HepG2 (cell line): ENCODE results near the gene INO80. TPM values are rescaled to one million over a fixed set of nuclear protein-coding genes. Genes with fewer than 3 reads are reported as not detected.
A peak's percentile ranks its signal among the peaks of the same experiment; 100 is the strongest.

Experiments
- ATAC-seq: fragments of 200-7000 bp; cut with Tn5 transposase; 3 replicates; pipeline ENCODE4 v1.9.1; 2020; ENCODE audit warnings: mild to moderate bottlenecking, moderate library complexity
- BruUV-seq: library from RNA; stranded (reverse); fragments of 400-500 nt; replicated peaks from 2 replicates; lab custom pipeline; 2021; lab: Mats Ljungman, UMichigan
- CTCF ChIA-PET: fragments of 300-600 bp; formaldehyde crosslinking; extraction: SDS; loops from one replicate; lab custom pipeline; 2021; ENCODE audit warnings: low total read pairs, inconsistent platforms, low intra/inter-chr PET ratio; lab: Yijun Ruan, JAX
- POLR2A ChIA-PET: fragments of 350-600 bp; sonication (Branson Sonifier 250); formaldehyde crosslinking; loops from one replicate; lab custom pipeline; 2020; ENCODE audit warnings: antibody characterized with exemption, inconsistent platforms; lab: Yijun Ruan, JAX
- DNase-seq: peaks from one replicate; pipeline ENCODE4 v3.0.0-alpha.2; 2015; ENCODE audit warnings: low spot score
- FAIRE-seq: peaks from 3 replicates; lab custom pipeline; 2011; peaks lifted over from hg19 to GRCh38; lab: Jason Lieb, UNC
- H2AFZ ChIP-seq: one replicate; pipeline ENCODE4 v1.6.1; 2011; ENCODE audit warnings: low read length, inconsistent platforms
- H3K27ac ChIP-seq: fragments of 300-600 bp; 3 replicates; pipeline ENCODE4 v1.8.0; 2011; ENCODE audit warnings: mixed run types, mild to moderate bottlenecking, mixed read lengths, low read length, inconsistent platforms; ENCODE audit not compliant: insufficient read depth; ENCODE audit errors: extremely low read length
- H3K27me3 ChIP-seq, 2 experiments: fragments of 200-600 bp in 1 of 2; 2 replicates in 1 of 2; 3 replicates in 1 of 2; pipeline versions ENCODE4 v1.6.0 to v1.8.0; 2011; ENCODE audit warnings: low read length in 2 of 2, mild to moderate bottlenecking in 2 of 2, moderate library complexity in 2 of 2, inconsistent platforms in 1 of 2; ENCODE audit not compliant: insufficient read depth in 2 of 2, control insufficient read depth in 1 of 2
- H3K36me3 ChIP-seq, 2 experiments: fragments of 200-600 bp in 1 of 2; replicated peaks in 1 of 2; 2 replicates in 1 of 2; 3 replicates in 1 of 2; pipeline versions ENCODE4 v1.5.1 to v1.8.0; 2011; ENCODE audit warnings: low read length in 2 of 2, inconsistent platforms in 1 of 2; ENCODE audit not compliant: insufficient read depth in 2 of 2, control insufficient read depth in 1 of 2
- H3K4me1 ChIP-seq: 2 replicates; pipeline ENCODE4 v1.5.1; 2012; ENCODE audit warnings: low read length, inconsistent platforms; ENCODE audit not compliant: insufficient read depth
- H3K4me2 ChIP-seq: 2 replicates; pipeline ENCODE4 v1.6.0; 2011; ENCODE audit warnings: low read depth, low read length, inconsistent platforms
- H3K4me3 ChIP-seq, 3 experiments: fragments of 200-600 bp in 1 of 3; sonication (generic), shearing (Covaris generic) in 1 of 3; replicated peaks in 1 of 3; 2 replicates each; pipeline ENCODE4 v1.5.1; 2011 to 2016; ENCODE audit warnings: low read length in 3 of 3, inconsistent platforms in 2 of 3, low read depth in 2 of 3, mild to moderate bottlenecking in 2 of 3, control low read depth in 1 of 3, mixed read lengths in 1 of 3; ENCODE audit not compliant: insufficient read depth in 1 of 3
- H3K79me2 ChIP-seq: one replicate; pipeline ENCODE4 v1.6.1; 2011; ENCODE audit warnings: low read length, inconsistent platforms; ENCODE audit not compliant: insufficient read depth
- H3K9ac ChIP-seq: 2 replicates; pipeline ENCODE4 v1.6.0; 2011; ENCODE audit warnings: mild to moderate bottlenecking, low read depth, low read length, inconsistent platforms; ENCODE audit not compliant: insufficient read depth
- H3K9me3 ChIP-seq: 2 replicates; pipeline ENCODE4 v1.5.1; 2012; ENCODE audit warnings: mild to moderate bottlenecking, low read length
- H4K20me1 ChIP-seq: 2 replicates; pipeline ENCODE4 v1.6.0; 2011; ENCODE audit warnings: inconsistent platforms, mild to moderate bottlenecking, low read length, moderate library complexity; ENCODE audit not compliant: insufficient read depth
- BCL6 ChIP-seq: IDR thresholded peaks from 2 replicates; pipeline ENCODE4 v1.6.1; 2016; ENCODE audit warnings: missing genetic modification reagents, missing compliant biosample characterization
- MAFF ChIP-seq: IDR thresholded peaks from 2 replicates; pipeline ENCODE4 v1.6.1; 2011; ENCODE audit warnings: low read depth, low read length, improper control_type of control experiment
- MAFK ChIP-seq, 2 experiments: IDR thresholded peaks in 1 of 2; conservative IDR thresholded peaks in 1 of 2; 2 replicates each; pipeline ENCODE4 v1.6.1; 2011; ENCODE audit warnings: improper control_type of control experiment in 2 of 2, low read length in 2 of 2
- RBFOX2 ChIP-seq: fragments of 200-400 bp; formaldehyde crosslinking; IDR thresholded peaks from 2 replicates; pipeline ENCODE4 v1.6.1; 2017; ENCODE audit warnings: low read depth, mild to moderate bottlenecking, low read length
- TCF7L2 ChIP-seq: IDR thresholded peaks from 2 replicates; pipeline ENCODE4 v1.6.1; 2011; ENCODE audit warnings: mild to moderate bottlenecking, low read depth, low read length, moderate library complexity
- TEAD2 ChIP-seq: sonication (generic); formaldehyde crosslinking; IDR thresholded peaks from 2 replicates; pipeline ENCODE4 v1.9.0; 2021; ENCODE audit warnings: missing genetic modification reagents
- ZMYM2 ChIP-seq: sonication (generic); formaldehyde crosslinking; IDR thresholded peaks from 2 replicates; pipeline ENCODE4 v1.8.0; 2022; ENCODE audit warnings: mild to moderate bottlenecking, missing genetic modification reagents
- ZNF296 ChIP-seq: sonication (generic); formaldehyde crosslinking; conservative IDR thresholded peaks from 2 replicates; pipeline ENCODE4 v1.5.0; 2020; ENCODE audit warnings: mild to moderate bottlenecking, missing genetic modification reagents
- ZNF317 ChIP-seq: sonication (generic); formaldehyde crosslinking; IDR thresholded peaks from 2 replicates; pipeline ENCODE4 v1.5.0; 2020; ENCODE audit warnings: mild to moderate bottlenecking, missing genetic modification reagents
- ZNF326 ChIP-seq: sonication (generic); formaldehyde crosslinking; IDR thresholded peaks from 2 replicates; pipeline ENCODE4 v1.4.0; 2020; ENCODE audit warnings: missing genetic modification reagents, borderline replicate concordance
- ZNF343 ChIP-seq: sonication (generic); formaldehyde crosslinking; IDR thresholded peaks from 2 replicates; pipeline ENCODE4 v1.4.0; 2020; ENCODE audit warnings: mild to moderate bottlenecking, missing genetic modification reagents
- ZNF850 ChIP-seq: sonication (generic); formaldehyde crosslinking; conservative IDR thresholded peaks from 2 replicates; pipeline ENCODE4 v1.9.0; 2021; ENCODE audit warnings: mild to moderate bottlenecking, missing genetic modification reagents
- WGBS: methylation state at CpG from one replicate; pipeline ENCODE4 v1.1.6; 2017; ENCODE audit warnings: low lambda C conversion rate; 5-methylcytosine and 5-hydroxymethylcytosine counted together
- in situ Hi-C: cut with HindIII; loops from 2 replicates; pipeline ENCODE4 v1.10.0; 2017; ENCODE audit warnings: low pct_unique_long_range_greater_than_20kb; ENCODE audit not compliant: extremely low pct_ligation_motif_present
- intact Hi-C: fragments of 100-400 bp; cut with micrococcal nuclease; formaldehyde crosslinking; loops from one replicate; pipeline ENCODE4 v1.10.0; 2022; ENCODE audit not compliant: unreplicated experiment
- polyA plus RNA-seq, 8 experiments: library from polyadenylated mRNA; depleted of rRNA in 3 of 8; stranded (reverse) in 7 of 8; unstranded in 1 of 8; fragments of >200 nt; fragmentation: Illumina TruSeq in 4 of 8; extraction: Trizol in 4 of 8; gene quantifications; 2 replicates each; pipeline versions ENCODE4 v1.2.1 to v1.2.3, GENCODE V29; 2011 to 2016; ENCODE audit warnings: low read depth in 4 of 8, missing spikeins in 1 of 8, mixed read lengths in 1 of 8; ENCODE audit not compliant: insufficient read depth in 1 of 8
- total RNA-seq, 5 experiments: library from RNA; depleted of rRNA; stranded (reverse); fragments of >200 nt; fragmentation: Illumina TruSeq; extraction: Trizol; gene quantifications; 2 replicates each; pipeline ENCODE4 v1.2.3, GENCODE V29; 2016; ENCODE audit warnings: low read depth in 1 of 5
- TF ChIP-seq, protein P1 (sequence below): sonication (generic); formaldehyde crosslinking; IDR thresholded peaks from 2 replicates; pipeline ENCODE4 v1.5.1; 2020; ENCODE audit warnings: mild to moderate bottlenecking, missing genetic modification reagents, moderate library complexity

INO80 gene
- total and polyA plus RNA-seq, 2 of the 13 experiments (the other 11 are each of a cell fraction or from before 2014, with no cell fraction given), result 3.6 to 14.8 TPM

DNA sequence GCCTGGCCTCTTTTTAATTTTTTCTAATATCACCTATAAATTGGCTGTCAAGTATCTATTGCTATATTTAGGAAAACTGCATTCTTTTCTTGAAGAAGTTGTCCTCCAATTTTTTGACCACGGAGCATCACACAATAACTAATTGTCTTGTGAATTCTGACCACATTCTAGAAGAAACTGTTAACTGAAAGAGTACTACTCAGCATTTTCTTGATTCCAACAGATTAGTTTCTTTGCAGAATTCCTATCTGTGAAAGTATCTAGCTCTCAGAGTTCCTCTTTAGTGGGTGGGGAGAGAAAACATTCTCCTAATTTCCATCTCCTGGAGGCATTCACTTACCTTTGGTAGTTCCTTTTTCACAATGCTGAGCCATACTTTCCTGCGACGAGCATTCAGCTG, 31.1 kb downstream of the INO80 start:
- Histone ChIP-seq H3K4me1 (no peaks in the 10 kb centered on the region), H3K79me2 (no peaks in the 10 kb centered on the region), H3K27ac (no peak overlapping the region), H2AFZ (no peak overlapping the region), H3K4me3 (no peak overlapping the region), H3K27me3 (no peaks in the 10 kb centered on the region), H3K9me3 (no peaks in the 10 kb centered on the region), H3K9ac (no peak overlapping the region), H3K36me3 (peaks cover 21 to 72% of the 10 kb centered on the region in 2 experiments), H4K20me1 (no peaks in the 10 kb centered on the region), H3K4me2 (no peak overlapping the region)
- 97% methylated on average over 3 of the region's 3 CpGs for WGBS
- ATAC-seq (no peak), FAIRE-seq (no peak), DNase-seq (no peak)
- in situ Hi-C loops, result no loop called here
- ChIA-PET POLR2A (no interaction called here), CTCF (no interaction called here)
- TF ChIP-seq MAFK (conservative IDR thresholded peaks at IDR 0.05 in 1 of 2, IDR thresholded peaks at IDR 0.05 in 1 of 2; ENCODE audit: low read length in 2 of 2) (peak; percentile 76 to 83), ZNF296 (CRISPR knock-in tag) (no peak), ZNF850 (CRISPR knock-in tag) (no peak), MAFF (peak; percentile 71)
- BruUV-seq, result no TSS peak
- intact Hi-C loops, result no loop called here

DNA sequence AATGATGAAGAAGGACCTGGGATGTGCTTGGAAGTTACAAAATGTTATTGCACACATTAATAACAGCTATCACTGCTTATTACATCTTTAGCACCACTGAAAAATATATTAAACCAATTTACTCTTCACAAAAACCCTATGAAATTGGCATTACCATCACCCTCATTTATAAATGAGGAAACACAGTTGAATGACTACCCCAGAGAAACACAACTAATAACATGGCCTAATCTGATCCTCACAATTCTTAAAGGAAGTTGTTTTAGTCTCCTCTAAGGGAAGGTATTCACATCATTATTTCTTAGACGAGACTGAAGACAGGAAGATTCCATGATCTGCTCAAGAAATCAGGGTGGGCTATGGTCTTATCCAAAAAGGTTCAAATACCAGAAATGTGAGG, 35.9 kb downstream of the INO80 start:
- no peak for FAIRE-seq
- Histone ChIP-seq H4K20me1 (no peaks in the 10 kb centered on the region), H3K9me3 (no peaks in the 10 kb centered on the region), H3K36me3 (peaks cover 17 to 78% of the 10 kb centered on the region in 2 experiments), H3K9ac (no peak overlapping the region), H2AFZ (no peak overlapping the region), H3K27me3 (no peaks in the 10 kb centered on the region), H3K4me3 (no peak overlapping the region), H3K4me1 (no peaks in the 10 kb centered on the region), H3K4me2 (no peak overlapping the region), H3K79me2 (no peaks in the 10 kb centered on the region), H3K27ac (no peak overlapping the region)
- no peak for TF ChIP-seq ZNF317 (CRISPR knock-in tag)
- no peak for TF ChIP-seq ZNF326 (CRISPR knock-in tag)
- TF ChIP-seq ZMYM2 (CRISPR knock-in tag), result no peak
- TF ChIP-seq, protein P1, sequence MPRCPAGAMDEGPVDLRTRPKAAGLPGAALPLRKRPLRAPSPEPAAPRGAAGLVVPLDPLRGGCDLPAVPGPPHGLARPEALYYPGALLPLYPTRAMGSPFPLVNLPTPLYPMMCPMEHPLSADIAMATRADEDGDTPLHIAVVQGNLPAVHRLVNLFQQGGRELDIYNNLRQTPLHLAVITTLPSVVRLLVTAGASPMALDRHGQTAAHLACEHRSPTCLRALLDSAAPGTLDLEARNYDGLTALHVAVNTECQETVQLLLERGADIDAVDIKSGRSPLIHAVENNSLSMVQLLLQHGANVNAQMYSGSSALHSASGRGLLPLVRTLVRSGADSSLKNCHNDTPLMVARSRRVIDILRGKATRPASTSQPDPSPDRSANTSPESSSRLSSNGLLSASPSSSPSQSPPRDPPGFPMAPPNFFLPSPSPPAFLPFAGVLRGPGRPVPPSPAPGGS (CRISPR knock-in tag), result no peak
- no peak for TF ChIP-seq ZNF343 (CRISPR knock-in tag)
- TF ChIP-seq RBFOX2, result no peak
- TF ChIP-seq TCF7L2, result no peak
- no peak for TF ChIP-seq BCL6 (CRISPR knock-in tag)
- no peak for TF ChIP-seq TEAD2 (CRISPR knock-in tag)
- CTCF ChIA-PET, result no interaction called here
- no peak for DNase-seq
- in situ Hi-C loops, result no loop called here
- WGBS, result 100% methylated on average over 1 of the region's 1 CpG
- ATAC-seq, result no peak
- BruUV-seq, result no TSS peak
- intact Hi-C loops, result no loop called here
- POLR2A ChIA-PET, result no interaction called here
